Upper lobe of left lung (tissue), 4 donors: ENCODE results near the gene USP17L10.
"Not testable (repeated sequence)": the region's sequence is repeated elsewhere in the genome, so short reads cannot be mapped to it uniquely, and the experiment has no call there.

ENCODE experiments used
- POLR2AphosphoS5 ChIP-seq, 2 donors: sonication (generic); formaldehyde crosslinking; IDR thresholded peaks; one replicate each; pipeline ENCODE4 v1.5.1; 2017; ENCODE audit warnings: antibody characterized with exemption in 2 of 2
- TF ChIP-seq, protein P1 (sequence below), 6 experiments: fragments of 450-650 bp in 4 of 6; fragments of 200-600 bp in 2 of 6; sonication (generic) in 2 of 6; IDR thresholded peaks; one replicate each; pipeline ENCODE4 v1.5.1; 2016 to 2019; ENCODE audit warnings: antibody characterized with exemption in 6 of 6

DNA sequence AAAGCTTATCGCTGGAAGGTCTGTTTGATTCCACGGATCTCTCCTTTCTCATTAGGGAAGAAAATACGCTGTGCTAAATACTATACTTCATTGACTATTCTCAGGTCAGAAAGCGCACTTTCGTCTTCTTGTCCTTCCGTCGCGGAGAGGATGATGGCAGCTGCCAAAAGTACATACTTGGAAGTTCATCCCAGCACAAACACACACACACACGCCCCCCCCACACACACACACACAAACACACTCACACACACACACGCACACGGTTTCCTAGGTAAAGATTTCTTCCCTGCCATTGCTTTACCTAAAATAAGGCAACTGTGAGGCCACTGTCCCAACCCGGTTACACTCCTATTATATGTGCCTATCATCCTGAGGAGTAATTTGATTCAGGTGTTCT, 28.0 kb downstream of the USP17L10 start:
- TF ChIP-seq, protein P1, sequence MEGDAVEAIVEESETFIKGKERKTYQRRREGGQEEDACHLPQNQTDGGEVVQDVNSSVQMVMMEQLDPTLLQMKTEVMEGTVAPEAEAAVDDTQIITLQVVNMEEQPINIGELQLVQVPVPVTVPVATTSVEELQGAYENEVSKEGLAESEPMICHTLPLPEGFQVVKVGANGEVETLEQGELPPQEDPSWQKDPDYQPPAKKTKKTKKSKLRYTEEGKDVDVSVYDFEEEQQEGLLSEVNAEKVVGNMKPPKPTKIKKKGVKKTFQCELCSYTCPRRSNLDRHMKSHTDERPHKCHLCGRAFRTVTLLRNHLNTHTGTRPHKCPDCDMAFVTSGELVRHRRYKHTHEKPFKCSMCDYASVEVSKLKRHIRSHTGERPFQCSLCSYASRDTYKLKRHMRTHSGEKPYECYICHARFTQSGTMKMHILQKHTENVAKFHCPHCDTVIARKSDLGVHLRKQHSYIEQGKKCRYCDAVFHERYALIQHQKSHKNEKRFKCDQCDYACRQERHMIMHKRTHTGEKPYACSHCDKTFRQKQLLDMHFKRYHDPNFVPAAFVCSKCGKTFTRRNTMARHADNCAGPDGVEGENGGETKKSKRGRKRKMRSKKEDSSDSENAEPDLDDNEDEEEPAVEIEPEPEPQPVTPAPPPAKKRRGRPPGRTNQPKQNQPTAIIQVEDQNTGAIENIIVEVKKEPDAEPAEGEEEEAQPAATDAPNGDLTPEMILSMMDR (IDR thresholded peaks at IDR 0.05): not testable (repeated sequence)
- not testable (repeated sequence) for TF ChIP-seq POLR2AphosphoS5 (IDR thresholded peaks at IDR 0.05)
